HG02970 (cell line): ENCODE measurements around the gene TOGARAM2.

ENCODE experiments used
- ATAC-seq: cut with Tn5 transposase; IDR thresholded peaks from one replicate; pipeline ENCODE4 v1.9.1; 2021; ENCODE audit warnings: mild to moderate bottlenecking, moderate library complexity, moderate number of reproducible peaks; ENCODE audit not compliant: unreplicated experiment, low FRiP score

The TOGARAM2 gene

DNA sequence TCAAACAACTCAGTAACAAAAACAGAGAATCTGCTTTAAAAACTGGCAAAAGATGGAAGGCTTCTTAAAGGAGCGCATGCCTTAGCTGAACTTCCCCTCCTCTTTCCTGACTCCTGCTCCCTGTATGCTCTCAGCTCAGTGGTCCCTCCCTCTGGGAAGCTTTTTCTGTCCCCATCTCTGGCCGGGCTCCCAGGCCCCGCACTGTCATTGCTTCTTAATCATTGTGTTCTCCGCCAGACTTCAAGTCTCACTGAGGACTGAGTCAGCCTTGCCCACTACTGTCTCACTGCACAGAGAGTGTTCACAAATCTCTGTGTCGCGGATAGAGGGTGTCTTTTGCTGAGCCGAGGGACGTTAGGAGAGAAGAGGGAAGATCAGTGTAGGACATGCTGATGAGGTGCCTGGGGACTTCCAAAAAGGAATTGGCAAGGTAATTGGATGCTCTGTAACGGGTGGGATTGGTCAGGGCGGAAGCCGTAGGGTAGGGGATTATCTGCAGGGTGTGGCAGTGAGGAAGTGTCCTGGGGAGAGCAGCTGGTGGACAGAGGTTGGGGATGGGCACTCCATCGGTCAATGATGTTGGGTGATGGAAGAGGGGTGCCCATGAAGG, 16.2 kb downstream of the TOGARAM2 start:
- ATAC-seq = no peak

- no peak for ATAC-seq
Measured at GRCh38 chr2:28997847-28998735, 17.0 kb downstream of the TOGARAM2 start.

GRCh38 chr2:29000481-29000880, 19.4 kb downstream of the TOGARAM2 start:
- no peak for ATAC-seq

- no peak for ATAC-seq
Measured at GRCh38 chr2:29000956-29001355, 19.9 kb downstream of the TOGARAM2 start.

DNA sequence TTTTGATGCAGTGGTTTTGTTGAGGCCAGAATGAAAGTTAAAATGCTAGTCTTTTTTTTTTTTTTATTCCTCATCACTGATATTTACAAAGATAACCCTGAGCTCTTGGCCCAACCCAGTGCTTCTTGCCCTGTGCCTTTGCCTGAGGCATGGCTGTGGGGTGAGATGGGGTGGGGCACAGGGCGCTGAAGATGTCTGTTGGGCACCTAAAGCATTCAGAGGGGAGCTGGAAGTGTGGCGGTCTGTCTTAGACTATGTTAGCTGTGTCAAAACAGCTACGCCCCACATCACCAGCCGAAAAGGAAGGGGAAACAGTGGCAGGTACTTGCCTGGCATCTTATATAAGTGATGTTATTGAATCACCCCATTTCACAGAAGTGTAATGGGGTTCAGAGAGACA, 20.7 kb downstream of the TOGARAM2 start:
- ATAC-seq = no peak

- ATAC-seq = no peak
Measured at GRCh38 chr2:29004755-29005154, 23.7 kb downstream of the TOGARAM2 start.

GRCh38 chr2:29005331-29005730, 24.2 kb downstream of the TOGARAM2 start:
- no peak for ATAC-seq

GRCh38 chr2:29006092-29006979, 25.2 kb downstream of the TOGARAM2 start:
- ATAC-seq = no peak

GRCh38 chr2:29006980-29007301, 25.8 kb downstream of the TOGARAM2 start:
- ATAC-seq = no peak

DNA sequence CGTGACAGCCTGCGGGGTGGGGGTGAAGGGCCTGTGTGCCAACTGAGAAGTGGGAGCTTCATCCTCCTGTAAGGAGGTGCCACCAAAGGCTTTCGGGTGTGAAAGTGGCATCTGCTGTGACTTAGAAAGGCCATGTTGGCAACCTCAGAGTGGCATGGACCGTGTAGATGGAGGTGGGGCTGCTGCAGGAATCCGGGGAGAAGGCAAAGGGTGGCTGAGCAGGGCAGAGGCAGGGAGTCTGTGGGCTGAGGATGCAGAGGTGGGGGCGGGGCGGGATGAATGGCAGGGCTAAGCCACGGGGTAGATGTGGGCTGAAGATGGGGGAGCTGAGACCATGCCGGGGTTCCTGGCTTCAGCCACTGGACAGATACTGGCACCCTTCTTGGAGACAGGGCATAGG, 28.2 kb downstream of the TOGARAM2 start:
- no peak for ATAC-seq

DNA sequence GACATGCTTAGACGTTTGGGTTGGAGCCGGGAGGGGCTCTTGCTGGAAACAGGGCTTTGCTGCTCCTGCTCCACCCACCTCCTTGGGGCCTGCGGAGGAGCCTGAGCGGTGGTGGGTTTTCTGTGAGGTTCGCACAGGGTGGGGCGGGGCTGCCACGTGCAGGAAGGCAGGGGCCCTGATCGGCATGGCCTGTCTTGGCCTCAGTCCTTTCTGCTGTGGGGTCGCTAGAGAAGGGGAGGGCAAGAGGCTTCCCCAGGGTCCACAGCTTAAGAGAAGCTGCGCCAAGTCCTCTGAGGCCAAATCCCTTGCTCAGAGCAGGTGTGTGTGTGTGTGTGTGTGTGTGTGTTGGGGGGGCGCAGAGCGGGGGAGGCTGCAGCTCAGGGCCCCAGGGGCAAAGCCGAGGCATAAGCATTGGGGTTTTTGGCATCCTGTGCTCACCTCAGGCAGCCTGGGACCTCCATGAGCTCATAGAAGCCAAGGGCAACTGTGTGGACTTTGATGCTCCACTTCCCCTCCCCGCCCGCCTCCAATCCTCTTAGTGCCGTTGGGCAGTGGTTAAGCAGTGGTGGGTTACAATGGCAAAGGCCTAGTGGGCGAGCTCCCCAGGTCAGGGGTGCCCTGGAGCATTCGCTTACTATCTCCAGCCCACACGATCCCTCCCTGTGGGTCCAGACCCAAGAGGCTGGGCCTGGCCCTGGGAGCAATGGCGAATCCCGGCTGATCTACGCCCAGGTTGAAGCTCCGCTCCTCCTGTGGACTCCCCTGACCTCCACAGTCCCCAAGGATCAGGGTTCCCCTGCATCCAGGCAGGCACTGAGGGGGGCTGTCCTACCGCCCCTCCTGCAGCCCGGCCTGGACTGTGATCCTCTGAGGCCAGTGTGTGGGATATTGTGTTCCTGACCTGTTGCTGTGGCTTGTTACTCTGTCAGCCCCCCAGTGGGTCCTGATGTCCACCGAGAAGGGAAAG, 28.9 kb downstream of the TOGARAM2 start:
- no peak for ATAC-seq

- no peak for ATAC-seq
Measured at GRCh38 chr2:29010946-29011345, 29.8 kb downstream of the TOGARAM2 start.

GRCh38 chr2:29011418-29012060, 30.4 kb downstream of the TOGARAM2 start:
- ATAC-seq = no peak

GRCh38 chr2:29012211-29012681, 31.1 kb downstream of the TOGARAM2 start:
- no peak for ATAC-seq

- no peak for ATAC-seq
Measured at GRCh38 chr2:29013057-29013780, 32.1 kb downstream of the TOGARAM2 start.

GRCh38 chr2:29014331-29014730, 33.2 kb downstream of the TOGARAM2 start:
- no peak for ATAC-seq

- no peak for ATAC-seq
Measured at GRCh38 chr2:29014811-29015421, 33.8 kb downstream of the TOGARAM2 start.
